ENCODE data around the gene MRAS.
"Not testable (repeated sequence)": the region's sequence is repeated elsewhere in the genome, so short reads cannot be mapped to it uniquely, and the experiment has no call there.

Gene MRAS

DNA sequence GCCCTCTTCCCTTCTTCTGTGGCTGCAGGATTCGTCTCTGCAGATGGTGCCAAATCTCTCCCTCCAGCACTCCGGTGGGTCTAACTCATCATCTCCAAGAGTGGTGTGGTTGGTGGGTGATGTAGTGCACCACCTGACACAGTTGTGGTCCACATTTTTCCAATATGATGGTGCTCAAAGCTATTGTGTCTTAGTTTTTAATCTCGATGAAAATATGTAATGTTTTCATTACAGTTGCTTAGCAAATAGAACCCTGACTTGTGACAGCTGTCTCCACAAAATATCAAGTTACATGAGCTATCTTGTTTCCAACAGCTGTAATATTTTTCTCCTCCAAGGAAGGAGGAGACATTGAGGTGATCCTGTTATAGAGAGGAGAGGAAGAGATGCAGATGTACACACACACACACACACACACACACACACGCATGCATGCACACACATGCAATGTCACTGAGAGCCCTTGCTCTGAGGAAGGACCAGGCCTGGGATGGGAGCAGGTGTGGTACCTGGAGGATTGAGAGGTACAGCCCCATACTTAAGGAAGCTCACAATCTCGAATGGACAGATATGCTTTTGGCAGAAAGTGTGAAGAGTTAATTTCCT is 70.3 kb downstream of the MRAS start:
- no peak for FAIRE-seq
- no peak for TF ChIP-seq POLR2A (IDR thresholded peaks at IDR 0.05; ENCODE audit: low read depth, low read length)
- DNase-seq (ENCODE audit: insufficient read length, low spot score): no peak

DNA sequence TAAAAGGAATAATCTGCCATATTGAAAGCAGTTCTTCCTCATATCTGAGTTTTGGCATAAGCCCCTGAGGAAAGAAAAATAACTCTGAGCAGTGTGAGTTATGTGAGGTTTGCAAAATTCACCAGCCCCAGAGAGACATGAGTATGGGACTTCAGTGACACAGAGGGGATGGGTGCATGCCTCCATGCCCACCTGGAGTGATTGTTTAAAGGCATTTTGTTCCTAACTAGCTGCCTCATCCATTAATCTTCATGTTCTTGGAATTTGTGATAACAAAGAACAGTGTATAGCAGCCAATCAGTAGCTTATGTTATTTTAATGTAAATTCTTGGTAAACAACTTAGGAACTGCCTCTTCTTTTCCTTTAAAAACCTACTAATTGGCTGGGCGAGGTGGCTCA is 74.9 kb downstream of the MRAS start:
- FAIRE-seq (no peak), DNase-seq (ENCODE audit: insufficient read length, low spot score) (no peak)
- no peak for TF ChIP-seq POLR2A (IDR thresholded peaks at IDR 0.05; ENCODE audit: low read depth, low read length)

DNA sequence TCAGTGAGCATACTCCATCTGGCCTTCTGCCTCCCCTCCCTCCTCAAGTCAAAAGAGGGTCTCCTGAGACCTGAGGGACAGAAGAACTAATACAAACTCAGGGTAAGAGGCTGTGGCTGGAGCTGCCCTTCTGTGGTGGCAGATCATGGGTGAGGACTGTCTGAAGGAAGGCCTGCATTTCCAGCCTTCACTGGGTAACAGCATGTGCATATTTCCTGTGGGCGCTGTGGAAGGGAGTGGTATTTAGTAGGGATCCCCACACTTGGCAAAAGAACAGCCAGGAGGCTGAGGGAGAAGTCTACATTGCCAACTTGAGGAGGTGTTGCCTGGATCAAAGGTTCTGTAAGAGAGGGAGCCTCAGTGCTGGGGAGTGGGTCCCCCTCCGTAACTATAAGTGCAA is 75.9 kb downstream of the MRAS start:
- TF ChIP-seq POLR2A (IDR thresholded peaks at IDR 0.05; ENCODE audit: low read depth, low read length): no peak
- DNase-seq (ENCODE audit: insufficient read length, low spot score) (no peak), FAIRE-seq (no peak)

DNA sequence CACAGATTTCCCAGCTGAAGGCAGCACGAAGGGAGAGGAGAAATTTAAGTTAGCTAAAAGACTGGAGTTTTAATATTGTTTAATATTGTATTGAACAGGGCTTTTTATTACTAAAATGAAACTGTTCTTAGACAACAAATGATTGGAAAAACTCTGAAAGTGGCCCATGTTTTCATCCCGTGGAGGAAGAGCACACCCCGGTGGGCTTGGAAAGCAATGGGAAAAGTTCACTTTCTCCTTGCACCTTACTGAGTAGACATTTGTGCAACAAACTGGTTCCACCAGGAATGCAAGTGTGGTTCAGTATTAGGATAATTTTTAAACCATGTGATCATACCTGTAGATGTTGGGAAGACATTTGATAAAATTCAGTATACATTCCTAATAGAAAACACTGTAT is 77.8 kb downstream of the MRAS start:
- no peak for FAIRE-seq
- no peak for TF ChIP-seq POLR2A (IDR thresholded peaks at IDR 0.05; ENCODE audit: low read depth, low read length)

DNA sequence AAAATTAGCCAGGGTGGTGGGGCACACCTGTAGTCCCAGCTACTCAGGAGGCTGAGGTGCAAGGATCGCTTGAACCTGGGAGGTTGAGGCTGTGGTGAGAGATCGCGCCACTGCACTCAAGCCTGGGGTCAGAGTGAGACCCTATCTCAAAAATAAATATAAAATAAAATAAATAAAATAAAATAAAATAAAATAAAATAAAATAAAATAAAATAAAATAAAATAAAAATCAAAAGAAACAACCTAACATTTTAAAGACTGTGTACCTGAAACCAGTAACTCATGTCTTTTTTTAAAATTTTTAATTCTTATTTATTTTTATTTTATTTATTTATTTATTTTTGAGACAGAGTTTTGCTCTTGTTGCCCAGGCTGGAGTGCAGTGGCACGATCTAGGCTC is 78.4 kb downstream of the MRAS start:
- not testable (repeated sequence) for DNase-seq (ENCODE audit: insufficient read length, low spot score); FAIRE-seq

More for the DNA sequence above, 77.8 kb downstream of the MRAS start:
- no peak for DNase-seq (ENCODE audit: insufficient read length, low spot score)

DNA sequence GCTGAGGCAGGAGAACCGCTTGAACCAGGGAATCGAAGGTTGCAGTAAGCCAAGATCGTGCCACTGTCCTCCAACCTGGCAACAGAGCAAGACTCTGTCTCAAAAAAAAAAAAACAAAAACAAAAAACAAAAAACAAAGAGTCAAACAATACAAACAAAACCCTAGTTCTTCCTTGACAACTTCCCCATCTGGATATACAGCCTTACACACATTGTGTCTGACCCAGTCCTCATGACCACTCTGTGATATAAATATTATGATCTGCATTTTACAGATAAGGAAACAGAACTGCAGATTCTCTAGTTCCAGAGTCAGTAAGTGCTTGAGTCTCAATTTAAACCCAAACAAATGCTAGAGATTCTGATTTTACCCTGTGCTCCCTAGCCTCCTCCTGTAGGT is 81.3 kb downstream of the MRAS start:
- FAIRE-seq: no peak
- no peak for DNase-seq (ENCODE audit: insufficient read length, low spot score)
- TF ChIP-seq POLR2A (IDR thresholded peaks at IDR 0.05; ENCODE audit: low read depth, low read length): no peak

DNA sequence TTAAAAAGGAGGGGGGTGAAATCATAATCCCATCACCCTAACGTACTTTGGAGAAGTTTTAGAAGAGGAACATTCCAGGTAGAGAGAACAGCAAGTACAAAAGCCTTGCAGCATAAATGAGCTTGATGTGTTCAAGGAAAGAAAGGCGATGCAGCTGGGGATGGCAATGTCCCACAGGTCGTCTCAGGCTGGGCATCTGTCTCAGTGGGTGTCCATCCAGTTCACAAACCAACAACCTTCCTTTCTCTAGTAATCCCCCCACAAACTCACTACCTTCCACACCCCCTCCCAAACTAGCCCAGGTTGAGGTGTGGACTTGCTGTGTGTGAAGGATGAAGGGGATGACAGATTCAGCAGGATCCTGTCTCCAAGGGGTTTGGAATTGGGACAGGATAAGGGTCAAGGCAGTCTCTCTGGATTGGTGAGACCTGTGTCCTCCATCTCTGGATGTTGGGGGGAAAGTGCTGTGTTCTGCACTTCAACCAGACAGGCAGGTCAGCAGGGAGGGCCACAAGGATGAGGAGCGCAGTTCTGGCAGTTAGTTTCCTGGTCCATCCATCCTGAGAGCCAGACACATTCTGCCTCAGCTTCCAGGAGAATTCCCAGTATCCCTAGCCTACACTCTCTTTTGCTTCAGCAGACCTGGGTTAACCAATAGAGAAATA is 84.3 kb downstream of the MRAS start:
- FAIRE-seq (no peak), DNase-seq (ENCODE audit: insufficient read length, low spot score) (no peak)
- no peak for TF ChIP-seq POLR2A (IDR thresholded peaks at IDR 0.05; ENCODE audit: low read depth, low read length)

DNA sequence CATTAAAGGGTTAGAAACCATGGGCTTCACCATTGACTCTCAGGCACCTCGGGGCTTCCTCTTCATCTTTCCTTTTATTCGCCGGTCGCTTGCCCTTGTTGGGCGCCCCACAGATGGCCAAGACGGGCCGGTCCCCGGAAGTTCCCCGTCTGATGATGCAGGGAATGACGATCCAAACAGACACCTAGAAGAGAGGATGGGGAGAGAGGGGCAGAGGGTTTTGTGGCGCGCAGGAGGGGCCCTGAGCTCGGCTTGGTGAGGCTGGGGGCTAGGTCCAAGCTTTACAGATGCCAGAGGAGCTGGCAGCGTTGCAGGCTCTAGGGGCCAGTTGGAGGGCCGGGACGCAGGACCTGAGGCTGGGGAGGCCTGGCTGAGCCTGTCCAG is 85.5 kb downstream of the MRAS start:
- no peak for TF ChIP-seq POLR2A (IDR thresholded peaks at IDR 0.05; ENCODE audit: low read depth, low read length)
- DNase-seq (ENCODE audit: insufficient read length, low spot score) (no peak), FAIRE-seq (no peak)

DNA sequence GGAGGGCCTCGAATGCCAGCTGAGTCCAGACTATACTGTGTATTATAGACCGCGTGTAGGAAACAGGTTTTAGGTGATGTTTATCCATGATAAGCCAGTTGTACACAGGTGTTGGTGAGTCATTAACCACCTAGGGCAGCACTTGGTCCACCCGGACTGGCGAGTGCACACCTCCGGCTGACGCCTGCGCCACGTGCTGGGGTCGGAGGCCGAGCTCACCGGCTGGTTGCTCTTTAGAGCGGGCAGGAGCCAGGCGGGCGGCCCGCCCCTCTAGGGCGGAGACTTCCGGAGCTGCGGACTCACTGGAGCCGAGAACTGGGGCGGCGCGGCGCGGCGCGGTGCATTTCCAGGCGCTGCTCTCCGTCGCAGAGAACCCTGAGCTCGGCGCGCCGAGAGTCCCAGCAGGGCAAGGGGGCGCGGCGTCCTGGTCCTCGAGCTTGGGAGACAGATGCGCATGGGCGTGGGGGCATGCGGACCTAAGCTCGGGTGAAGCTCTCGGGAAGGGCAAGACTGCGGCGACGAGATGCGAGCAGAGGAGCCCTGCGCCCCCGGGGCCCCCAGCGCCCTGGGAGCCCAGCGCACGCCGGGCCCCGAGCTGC is 86.0 kb downstream of the MRAS start, which contains the start of gene ESYT3:
Gene ESYT3 (plus strand): TSS at position 341 of the 599 bp plus-strand sequence. CDS start 183 bp downstream, at position 524.
- no peak for FAIRE-seq
- no peak for DNase-seq (ENCODE audit: insufficient read length, low spot score)
- TF ChIP-seq POLR2A (IDR thresholded peaks at IDR 0.05; ENCODE audit: low read depth, low read length): no peak

DNA sequence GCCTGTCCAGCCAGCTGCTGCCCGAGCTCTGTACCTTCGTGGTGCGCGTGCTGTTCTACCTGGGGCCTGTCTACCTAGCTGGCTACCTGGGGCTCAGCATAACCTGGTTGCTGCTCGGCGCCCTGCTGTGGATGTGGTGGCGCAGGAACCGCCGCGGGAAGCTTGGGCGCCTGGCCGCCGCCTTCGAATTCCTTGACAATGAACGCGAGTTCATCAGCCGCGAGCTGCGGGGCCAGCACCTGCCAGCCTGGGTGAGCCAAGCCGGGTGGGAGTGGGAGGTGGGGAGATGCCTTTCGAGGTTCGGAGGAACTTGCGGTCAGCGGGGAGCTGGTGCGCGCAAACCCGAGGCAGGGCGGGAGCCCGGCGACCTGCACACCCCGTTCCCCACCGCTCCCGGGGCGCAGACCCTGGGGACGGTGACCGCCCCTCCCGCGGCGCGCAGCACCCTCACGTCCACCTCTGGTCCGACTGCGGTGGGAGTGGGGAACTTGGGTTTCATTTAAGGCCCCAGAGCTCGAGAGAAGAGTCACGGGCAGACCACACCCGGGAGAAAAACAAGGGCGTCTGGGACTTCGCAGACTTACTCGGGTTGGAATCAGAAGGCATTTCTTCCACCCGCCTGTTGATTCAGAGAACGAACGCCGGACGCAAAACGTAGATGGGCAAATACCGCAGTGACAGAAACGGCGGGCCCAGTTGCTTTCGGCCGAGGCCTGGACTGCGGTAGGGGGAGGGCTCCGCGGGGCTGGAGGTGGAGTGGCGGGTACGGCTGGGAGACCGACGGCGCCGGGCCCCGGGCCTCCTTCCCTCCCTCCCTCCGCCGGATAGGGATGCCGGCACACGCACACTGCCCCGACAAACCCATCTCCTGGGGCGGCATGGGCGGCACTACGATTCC is 86.7 kb downstream of the MRAS start:
- FAIRE-seq: no peak
- DNase-seq (ENCODE audit: insufficient read length, low spot score): no peak
- no peak for TF ChIP-seq POLR2A (IDR thresholded peaks at IDR 0.05; ENCODE audit: low read depth, low read length)

DNA sequence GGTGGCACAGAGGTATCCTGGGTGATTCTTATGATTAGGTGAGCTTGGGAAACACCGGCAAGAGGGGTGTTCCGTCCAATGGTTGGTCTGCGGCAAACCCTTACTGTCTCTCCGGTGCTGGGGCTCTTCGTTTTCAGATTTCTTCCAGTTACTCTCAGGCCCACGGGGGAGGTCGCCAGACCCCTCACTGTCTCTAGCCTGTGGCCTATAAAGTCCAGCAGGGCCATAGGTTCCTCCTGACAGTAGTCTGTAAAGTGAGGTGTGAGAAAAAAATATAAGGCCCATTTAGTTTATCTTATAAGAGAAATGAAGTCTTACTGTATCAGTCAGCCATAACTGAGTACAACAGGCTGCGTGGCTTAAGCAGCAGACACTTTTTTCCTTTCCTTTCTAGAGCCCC is 87.5 kb downstream of the MRAS start:
- TF ChIP-seq POLR2A (IDR thresholded peaks at IDR 0.05; ENCODE audit: low read depth, low read length): no peak
- FAIRE-seq: no peak
- DNase-seq (ENCODE audit: insufficient read length, low spot score): no peak

DNA sequence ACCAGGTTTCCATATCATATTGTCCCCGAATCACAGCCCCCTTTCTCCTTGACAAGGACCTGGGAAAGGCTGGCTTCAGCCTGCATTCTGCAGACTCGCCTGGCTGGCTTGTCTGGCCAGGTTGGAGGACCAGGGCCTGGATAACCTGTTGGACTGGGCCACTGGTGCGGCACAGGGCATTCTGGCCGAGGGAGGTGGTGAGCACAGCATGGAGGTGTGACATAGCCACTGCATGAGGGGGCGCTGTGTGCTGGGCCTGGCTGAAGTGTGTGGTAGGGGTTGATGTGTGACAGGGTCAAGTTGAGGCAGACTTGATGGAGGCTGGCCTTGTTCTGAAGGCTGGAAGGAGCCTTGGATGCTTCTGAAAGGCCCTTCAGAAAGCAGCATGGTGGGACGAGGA is 88.9 kb downstream of the MRAS start:
- FAIRE-seq (no peak), DNase-seq (ENCODE audit: insufficient read length, low spot score) (no peak)
- TF ChIP-seq POLR2A (IDR thresholded peaks at IDR 0.05; ENCODE audit: low read depth, low read length): no peak

DNA sequence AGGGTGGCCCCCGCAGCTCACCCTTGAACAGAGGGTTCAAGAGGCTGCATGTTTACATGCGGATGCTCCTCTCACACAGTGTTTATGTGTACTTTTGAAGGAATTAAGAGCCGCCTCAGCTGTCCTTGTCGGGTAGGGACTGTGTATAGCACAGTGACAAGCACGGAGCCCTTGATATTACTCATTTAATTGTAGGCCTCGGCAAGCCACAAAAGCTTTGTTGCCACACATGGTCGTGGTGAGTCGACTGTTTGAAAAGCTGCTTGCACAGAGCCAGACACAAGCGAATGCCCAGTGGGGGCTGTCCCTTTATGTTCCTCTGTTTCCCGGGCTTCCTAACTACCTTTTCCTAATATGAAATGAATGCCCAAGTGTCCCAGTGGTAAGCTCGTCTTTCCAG is 90.5 kb downstream of the MRAS start:
- FAIRE-seq (no peak), DNase-seq (ENCODE audit: insufficient read length, low spot score) (no peak)

DNA sequence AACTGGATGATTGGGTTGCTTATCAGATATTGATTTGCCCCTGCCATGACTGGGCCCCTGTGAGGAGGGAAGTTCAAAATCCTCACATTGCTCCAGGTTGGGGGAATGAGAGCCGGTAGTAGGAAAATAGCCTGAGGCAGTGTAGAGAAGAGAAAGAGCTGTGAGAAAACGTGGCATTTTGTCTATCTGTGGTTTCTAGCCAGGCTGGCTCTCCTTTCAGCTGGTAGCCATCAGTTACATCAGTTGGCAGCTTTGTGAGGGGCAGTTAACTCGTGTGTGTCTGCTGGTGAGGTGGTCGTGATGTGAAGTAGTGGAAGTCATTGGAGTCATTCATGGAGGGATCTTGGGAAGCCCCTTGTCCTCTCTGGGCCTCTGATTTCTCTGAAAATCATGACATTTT is 91.3 kb downstream of the MRAS start:
- FAIRE-seq (no peak), DNase-seq (ENCODE audit: insufficient read length, low spot score) (no peak)
- TF ChIP-seq POLR2A (IDR thresholded peaks at IDR 0.05; ENCODE audit: low read depth, low read length): no peak

More for the DNA sequence above, 90.5 kb downstream of the MRAS start:
- TF ChIP-seq POLR2A (IDR thresholded peaks at IDR 0.05; ENCODE audit: low read depth, low read length): no peak
